Neural progenitor cell (in vitro differentiated cells): ENCODE results near the gene ATF5.

Experiments used
- EZH2 ChIP-seq: fragments of 200-600 bp; sonication (generic); IDR thresholded peaks from 2 replicates; pipeline ENCODE4 v1.6.1; 2017; ENCODE audit warnings: antibody characterized with exemption, mild to moderate bottlenecking, moderate library complexity
- TF ChIP-seq, protein P1 (sequence below): fragments of 200-600 bp; sonication (generic); IDR thresholded peaks from 2 replicates; pipeline ENCODE4 v1.5.1; 2017; ENCODE audit warnings: antibody characterized with exemption, mild to moderate bottlenecking

DNA sequence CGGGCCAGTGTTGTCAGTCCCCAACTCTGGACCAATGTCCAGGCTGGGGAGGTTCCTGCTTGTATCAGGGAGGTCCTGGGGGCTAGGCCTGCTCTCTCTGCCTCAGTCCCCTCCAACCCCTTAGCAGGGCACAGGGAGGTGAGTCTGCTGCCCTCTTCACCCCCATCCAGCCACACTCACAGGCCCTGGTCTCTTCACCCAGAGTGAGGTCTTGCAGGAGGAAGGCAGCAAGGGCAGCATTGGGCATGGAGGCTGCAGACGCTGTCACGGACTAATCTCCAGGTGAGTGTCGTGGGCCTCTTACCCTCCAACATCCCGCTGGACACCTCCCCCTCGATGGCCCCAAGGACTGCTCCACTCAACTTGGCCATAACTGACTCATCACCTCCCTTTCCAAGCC is 43.8 kb downstream of the ATF5 start:
- TF ChIP-seq, protein P1, sequence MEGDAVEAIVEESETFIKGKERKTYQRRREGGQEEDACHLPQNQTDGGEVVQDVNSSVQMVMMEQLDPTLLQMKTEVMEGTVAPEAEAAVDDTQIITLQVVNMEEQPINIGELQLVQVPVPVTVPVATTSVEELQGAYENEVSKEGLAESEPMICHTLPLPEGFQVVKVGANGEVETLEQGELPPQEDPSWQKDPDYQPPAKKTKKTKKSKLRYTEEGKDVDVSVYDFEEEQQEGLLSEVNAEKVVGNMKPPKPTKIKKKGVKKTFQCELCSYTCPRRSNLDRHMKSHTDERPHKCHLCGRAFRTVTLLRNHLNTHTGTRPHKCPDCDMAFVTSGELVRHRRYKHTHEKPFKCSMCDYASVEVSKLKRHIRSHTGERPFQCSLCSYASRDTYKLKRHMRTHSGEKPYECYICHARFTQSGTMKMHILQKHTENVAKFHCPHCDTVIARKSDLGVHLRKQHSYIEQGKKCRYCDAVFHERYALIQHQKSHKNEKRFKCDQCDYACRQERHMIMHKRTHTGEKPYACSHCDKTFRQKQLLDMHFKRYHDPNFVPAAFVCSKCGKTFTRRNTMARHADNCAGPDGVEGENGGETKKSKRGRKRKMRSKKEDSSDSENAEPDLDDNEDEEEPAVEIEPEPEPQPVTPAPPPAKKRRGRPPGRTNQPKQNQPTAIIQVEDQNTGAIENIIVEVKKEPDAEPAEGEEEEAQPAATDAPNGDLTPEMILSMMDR, result no peak
- TF ChIP-seq EZH2, result no peak
